ENCODE data around the gene LTBP2.

LTBP2 gene

DNA sequence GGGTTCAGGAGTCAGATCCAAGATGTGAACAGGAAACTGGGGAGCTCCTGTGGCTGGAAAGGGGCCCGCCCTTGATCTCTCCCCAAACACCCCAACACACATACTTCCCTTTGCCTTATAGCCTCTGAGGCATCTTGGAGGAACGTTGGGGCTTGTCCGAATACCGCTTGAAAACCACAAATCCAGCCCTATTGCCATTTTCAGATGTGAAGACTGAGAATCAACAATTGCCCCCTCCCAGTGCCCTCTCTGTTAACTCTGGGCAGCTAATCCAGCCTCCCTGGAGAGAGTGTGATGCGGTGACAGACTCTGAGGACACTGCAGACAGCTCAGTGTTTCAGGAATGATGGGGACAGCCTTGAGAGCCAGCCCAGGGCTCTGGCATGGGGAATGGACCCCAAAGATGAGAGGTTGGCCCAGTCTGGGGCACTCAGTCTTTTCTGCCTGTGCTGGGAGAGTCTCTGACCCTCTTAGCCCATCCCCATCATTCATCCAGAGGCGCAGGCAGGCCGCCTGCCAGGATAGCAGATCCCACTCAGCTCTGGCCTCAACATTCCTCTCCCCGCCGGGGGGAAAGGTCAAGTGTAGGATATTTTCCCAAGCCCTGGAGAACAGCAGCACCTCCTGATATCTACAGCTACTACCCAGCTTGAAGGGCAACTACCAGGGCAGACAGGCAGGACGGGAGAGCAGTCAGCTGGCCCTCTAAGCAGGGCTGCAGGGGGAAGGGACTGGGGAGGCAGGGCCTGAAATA is 24.6 kb upstream of the LTBP2 start:
- no peaks in the 10 kb centered on the region for H3K27me3 ChIP-seq (ENCODE audit: control insufficient read depth in 1 of 2, insufficient read depth in 2 of 2, low read length in 2 of 2)
- H3K4me1 ChIP-seq (ENCODE audit: insufficient read depth, low read length) = no peaks in the 10 kb centered on the region
- H3K9ac ChIP-seq (ENCODE audit: low read length) = no peak overlapping the region
- H3K36me3 ChIP-seq (ENCODE audit: insufficient read depth, low read length) = no peaks in the 10 kb centered on the region
- H3K4me3 ChIP-seq (ENCODE audit: low read depth in 1 of 2, low read length in 2 of 2) = no peak overlapping the region
- no peaks in the 10 kb centered on the region for H3K9me3 ChIP-seq (ENCODE audit: low read length)
- H3K27ac ChIP-seq (ENCODE audit: low read depth, low read length) = no peak overlapping the region

- no peaks in the 10 kb centered on the region for H3K27me3 ChIP-seq (ENCODE audit: control insufficient read depth in 1 of 2, insufficient read depth in 2 of 2, low read length in 2 of 2)
- no peak overlapping the region for H3K4me3 ChIP-seq (ENCODE audit: low read depth in 1 of 2, low read length in 2 of 2)
- no peak overlapping the region for H3K27ac ChIP-seq (ENCODE audit: low read depth, low read length)
- H3K36me3 ChIP-seq (ENCODE audit: insufficient read depth, low read length) = no peaks in the 10 kb centered on the region
- no peaks in the 10 kb centered on the region for H3K4me1 ChIP-seq (ENCODE audit: insufficient read depth, low read length)
- H3K9me3 ChIP-seq (ENCODE audit: low read length) = no peaks in the 10 kb centered on the region
- no peak overlapping the region for H3K9ac ChIP-seq (ENCODE audit: low read length)
These were observed 23.8 kb upstream of the LTBP2 start for GRCh38 chr14:74635847-74636246.

DNA sequence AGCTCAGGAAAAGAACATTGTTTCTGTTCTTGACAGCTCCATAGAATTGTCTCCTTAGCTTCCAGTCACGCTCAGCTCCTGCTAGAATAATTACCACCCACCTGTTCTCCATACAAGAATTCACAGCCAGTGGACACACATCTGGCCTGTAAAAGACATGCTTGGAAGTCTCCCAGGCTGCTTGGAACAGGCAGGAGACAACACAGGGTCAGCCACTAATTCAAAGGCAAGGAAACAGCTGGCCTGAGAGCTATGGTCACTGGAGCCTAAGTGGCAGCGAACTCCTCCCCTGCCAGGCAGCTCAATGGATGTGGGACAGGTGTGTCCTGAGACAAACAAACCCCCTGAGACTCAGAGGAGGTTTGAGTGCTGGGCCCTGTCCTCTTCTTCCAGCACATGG is 22.9 kb upstream of the LTBP2 start:
- Histone ChIP-seq H3K27me3 (ENCODE audit: control insufficient read depth in 1 of 2, insufficient read depth in 2 of 2, low read length in 2 of 2) (no peaks in the 10 kb centered on the region), H3K36me3 (ENCODE audit: insufficient read depth, low read length) (no peaks in the 10 kb centered on the region), H3K4me3 (ENCODE audit: low read depth in 1 of 2, low read length in 2 of 2) (no peak overlapping the region), H3K9me3 (ENCODE audit: low read length) (no peaks in the 10 kb centered on the region), H3K27ac (ENCODE audit: low read depth, low read length) (no peak overlapping the region), H3K4me1 (ENCODE audit: insufficient read depth, low read length) (no peaks in the 10 kb centered on the region), H3K9ac (ENCODE audit: low read length) (no peak overlapping the region)

DNA sequence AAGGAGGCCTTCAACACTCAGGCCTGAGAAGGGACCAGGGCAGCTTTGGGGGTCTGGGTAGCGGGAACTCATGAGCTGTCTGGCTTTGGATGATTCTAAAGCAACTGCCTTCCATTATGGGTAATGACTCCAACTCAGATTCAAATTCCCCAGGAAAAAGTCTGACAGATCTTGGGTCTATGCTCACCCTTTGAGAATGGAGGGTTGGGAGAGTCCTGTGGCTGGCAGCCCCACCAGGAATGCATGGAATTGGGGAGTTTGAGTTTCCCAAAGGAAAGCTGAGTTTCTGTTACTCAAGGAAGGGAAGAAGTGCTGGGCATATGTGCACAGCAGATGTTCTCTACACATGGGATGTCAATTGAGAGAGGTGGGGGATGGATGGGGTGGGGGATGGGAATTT is 22.4 kb upstream of the LTBP2 start:
- H3K36me3 ChIP-seq (ENCODE audit: insufficient read depth, low read length) = no peaks in the 10 kb centered on the region
- H3K9me3 ChIP-seq (ENCODE audit: low read length) = no peaks in the 10 kb centered on the region
- no peak overlapping the region for H3K9ac ChIP-seq (ENCODE audit: low read length)
- no peak overlapping the region for H3K27ac ChIP-seq (ENCODE audit: low read depth, low read length)
- no peaks in the 10 kb centered on the region for H3K4me1 ChIP-seq (ENCODE audit: insufficient read depth, low read length)
- H3K4me3 ChIP-seq (ENCODE audit: low read depth in 1 of 2, low read length in 2 of 2) = no peak overlapping the region
- H3K27me3 ChIP-seq (ENCODE audit: control insufficient read depth in 1 of 2, insufficient read depth in 2 of 2, low read length in 2 of 2) = no peaks in the 10 kb centered on the region

DNA sequence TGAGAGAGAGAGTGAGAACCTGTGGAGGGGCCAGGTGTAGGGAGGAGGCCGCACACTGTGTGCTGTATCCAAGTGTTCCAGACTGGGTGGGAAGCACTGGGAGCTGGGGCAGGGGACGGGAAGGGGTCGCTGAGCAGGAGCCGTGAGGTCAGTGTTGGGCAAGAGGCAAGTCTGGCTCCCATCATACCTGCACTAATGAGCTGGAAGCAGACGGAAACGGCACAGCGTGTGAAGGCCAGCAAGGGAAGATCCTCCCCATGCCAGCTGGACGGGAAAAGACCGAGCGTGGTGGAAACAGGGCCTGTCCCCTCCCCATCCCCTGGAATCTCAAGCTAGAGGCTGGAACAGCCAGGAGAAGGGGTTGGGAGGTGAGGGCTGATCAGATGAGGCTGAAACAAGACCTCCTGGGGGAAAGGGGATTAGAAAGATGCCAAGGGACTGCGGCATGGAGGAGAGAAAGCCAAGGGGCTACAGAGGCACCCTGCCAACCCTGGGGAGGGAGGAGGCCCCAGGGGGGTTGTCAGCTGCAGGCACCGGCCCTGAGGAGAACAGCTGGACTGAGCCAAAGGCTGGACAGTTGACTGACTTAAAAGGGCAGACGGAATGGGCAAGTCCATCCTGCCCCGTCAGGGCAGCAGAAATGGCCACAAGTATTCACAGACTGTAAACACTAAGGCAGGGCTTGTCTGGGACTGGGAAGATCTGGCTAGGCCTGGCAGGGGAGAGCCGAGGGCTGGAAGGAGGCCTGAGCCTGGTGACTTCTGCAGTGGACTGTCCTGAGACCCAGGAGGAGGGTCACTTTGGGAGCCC is 19.0 kb upstream of the LTBP2 start:
- no peaks in the 10 kb centered on the region for H3K27me3 ChIP-seq (ENCODE audit: control insufficient read depth in 1 of 2, insufficient read depth in 2 of 2, low read length in 2 of 2)
- H3K9ac ChIP-seq (ENCODE audit: low read length) = no peak overlapping the region
- no peaks in the 10 kb centered on the region for H3K36me3 ChIP-seq (ENCODE audit: insufficient read depth, low read length)
- no peaks in the 10 kb centered on the region for H3K4me1 ChIP-seq (ENCODE audit: insufficient read depth, low read length)
- H3K27ac ChIP-seq (ENCODE audit: low read depth, low read length) = no peak overlapping the region
- no peak overlapping the region for H3K4me3 ChIP-seq (ENCODE audit: low read depth in 1 of 2, low read length in 2 of 2)
- H3K9me3 ChIP-seq (ENCODE audit: low read length) = no peaks in the 10 kb centered on the region

- H3K4me3 ChIP-seq (ENCODE audit: low read depth in 1 of 2, low read length in 2 of 2) = no peak overlapping the region
- H3K4me1 ChIP-seq (ENCODE audit: insufficient read depth, low read length) = no peaks in the 10 kb centered on the region
These were observed 16.4 kb upstream of the LTBP2 start for GRCh38 chr14:74628418-74628817.

GRCh38 chr14:74627076-74627475 is 15.0 kb upstream of the LTBP2 start:
- no peak overlapping the region for H3K9ac ChIP-seq (ENCODE audit: low read length)
- H3K4me1 ChIP-seq (ENCODE audit: insufficient read depth, low read length) = no peaks in the 10 kb centered on the region
- no peaks in the 10 kb centered on the region for H3K27me3 ChIP-seq (ENCODE audit: control insufficient read depth in 1 of 2, insufficient read depth in 2 of 2, low read length in 2 of 2)
- H3K27ac ChIP-seq (ENCODE audit: low read depth, low read length) = no peak overlapping the region
- no peaks in the 10 kb centered on the region for H3K9me3 ChIP-seq (ENCODE audit: low read length)
- no peak overlapping the region for H3K4me3 ChIP-seq (ENCODE audit: low read depth in 1 of 2, low read length in 2 of 2)
- H3K36me3 ChIP-seq (ENCODE audit: insufficient read depth, low read length) = no peaks in the 10 kb centered on the region

More at GRCh38 chr14:74628418-74628817, 16.4 kb upstream of the LTBP2 start:
- H3K36me3 ChIP-seq (ENCODE audit: insufficient read depth, low read length) = no peaks in the 10 kb centered on the region
- no peaks in the 10 kb centered on the region for H3K9me3 ChIP-seq (ENCODE audit: low read length)
- H3K27ac ChIP-seq (ENCODE audit: low read depth, low read length) = no peak overlapping the region
- H3K27me3 ChIP-seq (ENCODE audit: control insufficient read depth in 1 of 2, insufficient read depth in 2 of 2, low read length in 2 of 2) = no peaks in the 10 kb centered on the region
- H3K9ac ChIP-seq (ENCODE audit: low read length) = no peak overlapping the region

- no peak overlapping the region for H3K27ac ChIP-seq (ENCODE audit: low read depth, low read length)
- H3K9me3 ChIP-seq (ENCODE audit: low read length) = no peaks in the 10 kb centered on the region
- no peak overlapping the region for H3K4me3 ChIP-seq (ENCODE audit: low read depth in 1 of 2, low read length in 2 of 2)
These were observed 10.2 kb upstream of the LTBP2 start for GRCh38 chr14:74622257-74622656.

GRCh38 chr14:74621556-74621955 is 9.5 kb upstream of the LTBP2 start:
- peaks cover 8% of the 10 kb centered on the region for H3K4me1 ChIP-seq (ENCODE audit: insufficient read depth, low read length)
- no peaks in the 10 kb centered on the region for H3K9me3 ChIP-seq (ENCODE audit: low read length)
- H3K27ac ChIP-seq (ENCODE audit: low read depth, low read length) = no peak overlapping the region
- H3K9ac ChIP-seq (ENCODE audit: low read length) = no peak overlapping the region
- H3K4me3 ChIP-seq (ENCODE audit: low read depth in 1 of 2, low read length in 2 of 2) = no peak overlapping the region
- no peaks in the 10 kb centered on the region for H3K27me3 ChIP-seq (ENCODE audit: control insufficient read depth in 1 of 2, insufficient read depth in 2 of 2, low read length in 2 of 2)
- no peaks in the 10 kb centered on the region for H3K36me3 ChIP-seq (ENCODE audit: insufficient read depth, low read length)

More at GRCh38 chr14:74622257-74622656, 10.2 kb upstream of the LTBP2 start:
- Histone ChIP-seq H3K36me3 (ENCODE audit: insufficient read depth, low read length) (no peaks in the 10 kb centered on the region), H3K4me1 (ENCODE audit: insufficient read depth, low read length) (peaks cover 8% of the 10 kb centered on the region), H3K9ac (ENCODE audit: low read length) (no peak overlapping the region), H3K27me3 (ENCODE audit: control insufficient read depth in 1 of 2, insufficient read depth in 2 of 2, low read length in 2 of 2) (no peaks in the 10 kb centered on the region)

GRCh38 chr14:74620923-74621322 is 8.9 kb upstream of the LTBP2 start:
- peaks cover 8% of the 10 kb centered on the region for H3K4me1 ChIP-seq (ENCODE audit: insufficient read depth, low read length)
- H3K27me3 ChIP-seq (ENCODE audit: control insufficient read depth in 1 of 2, insufficient read depth in 2 of 2, low read length in 2 of 2) = no peaks in the 10 kb centered on the region
- H3K9ac ChIP-seq (ENCODE audit: low read length) = no peak overlapping the region
- no peaks in the 10 kb centered on the region for H3K9me3 ChIP-seq (ENCODE audit: low read length)
- no peak overlapping the region for H3K27ac ChIP-seq (ENCODE audit: low read depth, low read length)
- no peaks in the 10 kb centered on the region for H3K36me3 ChIP-seq (ENCODE audit: insufficient read depth, low read length)
- no peak overlapping the region for H3K4me3 ChIP-seq (ENCODE audit: low read depth in 1 of 2, low read length in 2 of 2)

GRCh38 chr14:74620497-74620921 is 8.5 kb upstream of the LTBP2 start:
- Histone ChIP-seq H3K9me3 (ENCODE audit: low read length) (no peaks in the 10 kb centered on the region), H3K36me3 (ENCODE audit: insufficient read depth, low read length) (no peaks in the 10 kb centered on the region), H3K27me3 (ENCODE audit: control insufficient read depth in 1 of 2, insufficient read depth in 2 of 2, low read length in 2 of 2) (peaks cover 0 to 3% of the 10 kb centered on the region in 2 donors), H3K4me1 (ENCODE audit: insufficient read depth, low read length) (peaks cover 8% of the 10 kb centered on the region), H3K4me3 (ENCODE audit: low read depth in 1 of 2, low read length in 2 of 2) (no peak overlapping the region), H3K9ac (ENCODE audit: low read length) (no peak overlapping the region), H3K27ac (ENCODE audit: low read depth, low read length) (no peak overlapping the region)

Data from muscle layer of colon (tissue), 2 donors.